K562 (cell line): Measurements from ENCODE around the gene A1BG. TPM values are rescaled to one million over a fixed set of nuclear protein-coding genes. Genes with fewer than 3 reads are reported as not detected.

ENCODE experiments used
- CBX3 ChIP-seq, 2 experiments: IDR thresholded peaks; 1 replicate in 1 of 2; 2 replicates in 1 of 2; pipeline ENCODE4 v1.6.1; 2012; ENCODE audit warnings: inconsistent platforms in 2 of 2, low read length in 2 of 2, borderline replicate concordance in 1 of 2, control low read depth in 1 of 2
- CGGBP1 ChIP-seq: fragments of 250-450 bp; sonication (Bioruptor Pico); IDR thresholded peaks from 2 replicates; pipeline ENCODE4 v1.9.0; 2021; ENCODE audit warnings: mild to moderate bottlenecking
- CTBP1 ChIP-seq: fragments of 450-650 bp; IDR thresholded peaks from 2 replicates; pipeline ENCODE4 v1.6.1; 2016; ENCODE audit warnings: borderline replicate concordance
- GABPA ChIP-seq: fragments of 200-800 bp; sonication (Bioruptor generic); conservative IDR thresholded peaks from 2 replicates; pipeline ENCODE4 v1.6.1; 2016; ENCODE audit warnings: low read depth, missing genetic modification characterization, missing compliant biosample characterization
- KLF1 ChIP-seq: fragments of 450-650 bp; IDR thresholded peaks from 2 replicates; pipeline ENCODE4 v1.6.1; 2016; ENCODE audit warnings: missing genetic modification characterization, missing compliant biosample characterization
- STAT6 ChIP-seq: sonication (generic); formaldehyde crosslinking; IDR thresholded peaks from 2 replicates; pipeline ENCODE4 v1.8.1; 2023; ENCODE audit warnings: mild to moderate bottlenecking, missing genetic modification reagents
- TEAD1 ChIP-seq, 2 experiments: fragments of 450-650 bp in 1 of 2; sonication (generic) in 1 of 2; formaldehyde crosslinking; IDR thresholded peaks; 2 replicates each; pipeline versions ENCODE4 v1.4.0 to v1.8.0; 2020 to 2022; ENCODE audit warnings: mild to moderate bottlenecking in 2 of 2, missing genetic modification reagents in 1 of 2
- ZBTB11 ChIP-seq, 3 experiments: fragments of 200-800 bp in 1 of 3; fragments of 250-450 bp in 1 of 3; fragments of 450-650 bp in 1 of 3; sonication (Bioruptor Pico) in 1 of 3; sonication (Bioruptor generic) in 1 of 3; formaldehyde crosslinking in 1 of 3; IDR thresholded peaks; 2 replicates each; pipeline versions ENCODE4 v1.6.1 to v1.8.0; 2016 to 2022; ENCODE audit warnings: mild to moderate bottlenecking in 2 of 3, missing genetic modification characterization in 2 of 3, missing compliant biosample characterization in 1 of 3, moderate library complexity in 1 of 3
- ZNF407 ChIP-seq: fragments of 450-650 bp; IDR thresholded peaks from 2 replicates; pipeline ENCODE4 v1.6.1; 2016; ENCODE audit warnings: low read depth
- ZNF76 ChIP-seq: fragments of 250-450 bp; sonication (Bioruptor Pico); IDR thresholded peaks from 2 replicates; pipeline ENCODE4 v1.4.0; 2020; ENCODE audit warnings: mild to moderate bottlenecking, moderate library complexity, borderline replicate concordance
- polyA plus RNA-seq, 8 experiments: library from polyadenylated mRNA; depleted of rRNA in 4 of 8; stranded (reverse) in 5 of 8; unstranded in 3 of 8; fragments of >200 nt; fragmentation: Nextera tagmentation in 2 of 8; fragmentation: Illumina TruSeq in 1 of 8; extraction: Ambion mirVana in 2 of 8; extraction: Trizol in 1 of 8; gene quantifications; 2 replicates each; pipeline versions ENCODE4 v1.2.1 to v1.2.3, GENCODE V29; 2011 to 2014; ENCODE audit warnings: inconsistent platforms in 1 of 8, missing spikeins in 1 of 8
- total RNA-seq, 7 experiments: library from RNA; depleted of rRNA in 6 of 7; stranded (reverse); fragments of >200 nt in 6 of 7; fragmentation: Illumina TruSeq in 2 of 7; extraction: Trizol in 2 of 7; gene quantifications; 2 replicates each; pipeline versions ENCODE4 v1.2.1 to v1.2.3, GENCODE V29; 2011 to 2021; ENCODE audit warnings: low replicate concordance in 1 of 7

The A1BG gene
- total and polyA plus RNA-seq, 9 of the 15 experiments (the other 6 are each of a cell fraction or from before 2014, with no cell fraction given): 0.10 to 19.8 (median 2.6) TPM

- peak; percentile 78 for TF ChIP-seq CGGBP1 (CRISPR knock-in tag)
- TF ChIP-seq TEAD1 (CRISPR knock-in tag; IDR thresholded peaks at IDR 0.05): peak in 1 of 2 experiments; percentile 35; a peak in 2 of 4 replicates
- TF ChIP-seq STAT6 (CRISPR knock-in tag): peak; percentile 85; the same call in 1 of the 2 replicates
- TF ChIP-seq ZNF76 (CRISPR knock-in tag): peak; percentile 79; the same call in 1 of the 2 replicates
- TF ChIP-seq CBX3 (IDR thresholded peaks at IDR 0.05; ENCODE audit: borderline replicate concordance in 1 of 2, low read length in 2 of 2): peak in 1 of 2 experiments; percentile 79; a peak in 1 of 3 replicates
- TF ChIP-seq KLF1 (tag): peak; percentile 90
- no peak for TF ChIP-seq ZNF407
- peak; percentile 99 to 100 (median 99) for TF ChIP-seq ZBTB11 (CRISPR knock-in tag; IDR thresholded peaks at IDR 0.05)
- TF ChIP-seq CTBP1: peak; percentile 91
- peak; percentile 100 for TF ChIP-seq GABPA (tag)
Observed at GRCh38 chr19:58380662-58381459, 27.6 kb upstream of the A1BG start, which contains the start of gene ZNF837 (continued).
